Measurements from ENCODE around the gene TIMM44.

Gene TIMM44

DNA sequence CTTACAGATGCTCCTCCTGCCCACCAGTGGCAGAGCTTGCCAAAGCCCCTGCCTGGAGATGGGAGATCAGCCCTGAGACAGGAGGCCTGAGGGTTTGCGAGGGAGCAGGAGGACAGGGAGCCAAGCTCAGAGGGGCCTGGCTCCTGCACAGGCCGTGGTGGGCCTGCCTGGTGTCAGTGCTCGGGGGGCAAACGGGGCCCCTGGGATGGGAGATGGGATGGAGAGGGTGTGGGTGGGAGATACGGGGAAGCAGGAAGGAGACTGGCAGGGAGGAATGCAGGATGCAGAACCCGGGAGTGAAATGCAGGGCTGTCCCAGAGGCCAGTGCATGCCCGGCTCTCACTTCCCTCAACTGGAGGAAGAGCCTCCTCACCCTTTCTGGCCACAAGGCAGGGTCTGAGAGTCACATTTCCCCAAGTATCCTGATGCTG, 42.0 kb upstream of the TIMM44 start:
- no peak for TF ChIP-seq CTCF (conservative IDR thresholded peaks at IDR 0.05; ENCODE audit: control insufficient read depth, insufficient read depth, low read depth, low read length)
- DNase-seq (ENCODE audit: low read depth), result no peak

GRCh38 chr19:7983995-7984837, 40.8 kb upstream of the TIMM44 start:
- H3K4me3 ChIP-seq (ENCODE audit: control insufficient read depth, low read depth, low read length), result no peak overlapping the region
- TF ChIP-seq CTCF (conservative IDR thresholded peaks at IDR 0.05; ENCODE audit: control insufficient read depth, insufficient read depth, low read depth, low read length), result no peak
- no peak for DNase-seq (ENCODE audit: low read depth)

More for the DNA sequence above, 42.0 kb upstream of the TIMM44 start:
- no peak overlapping the region for H3K4me3 ChIP-seq (ENCODE audit: control insufficient read depth, low read depth, low read length)

GRCh38 chr19:7983286-7983950, 40.0 kb upstream of the TIMM44 start:
- no peak for DNase-seq (ENCODE audit: low read depth)

GRCh38 chr19:7982651-7983099, 39.2 kb upstream of the TIMM44 start:
- DNase-seq (ENCODE audit: low read depth), result no peak
- no peak for TF ChIP-seq CTCF (conservative IDR thresholded peaks at IDR 0.05; ENCODE audit: control insufficient read depth, insufficient read depth, low read depth, low read length)
- H3K4me3 ChIP-seq (ENCODE audit: control insufficient read depth, low read depth, low read length), result no peak overlapping the region

More at GRCh38 chr19:7983286-7983950, 40.0 kb upstream of the TIMM44 start:
- no peak for TF ChIP-seq CTCF (conservative IDR thresholded peaks at IDR 0.05; ENCODE audit: control insufficient read depth, insufficient read depth, low read depth, low read length)
- no peak overlapping the region for H3K4me3 ChIP-seq (ENCODE audit: control insufficient read depth, low read depth, low read length)

GRCh38 chr19:7982103-7982502, 38.6 kb upstream of the TIMM44 start:
- no peak for DNase-seq (ENCODE audit: low read depth)
- no peak overlapping the region for H3K4me3 ChIP-seq (ENCODE audit: control insufficient read depth, low read depth, low read length)
- TF ChIP-seq CTCF (conservative IDR thresholded peaks at IDR 0.05; ENCODE audit: control insufficient read depth, insufficient read depth, low read depth, low read length), result no peak

GRCh38 chr19:7981661-7982060, 38.2 kb upstream of the TIMM44 start:
- no peak overlapping the region for H3K4me3 ChIP-seq (ENCODE audit: control insufficient read depth, low read depth, low read length)
- TF ChIP-seq CTCF (conservative IDR thresholded peaks at IDR 0.05; ENCODE audit: control insufficient read depth, insufficient read depth, low read depth, low read length), result no peak
- DNase-seq (ENCODE audit: low read depth), result no peak
